ENCODE data around the gene MACF1. TPM values are rescaled to one million over a fixed set of nuclear protein-coding genes. Genes with fewer than 3 reads are reported as not detected.

The MACF1 gene
- total and polyA plus RNA-seq, 2 donors (not counting 1 experiment from before 2014, with no cell fraction given), result 64.1 to 159 TPM

- no peak overlapping the region for H3K27ac Mint-ChIP-seq
- no peaks in the 10 kb centered on the region for H3K4me1 ChIP-seq (ENCODE audit: control insufficient read depth in 2 of 2, insufficient read depth in 2 of 2, low read length in 2 of 2)
- CTCF ChIA-PET, result no interaction called here
- no peaks in the 10 kb centered on the region for H3K9me3 ChIP-seq (ENCODE audit: control extremely low read depth in 1 of 3, control insufficient read depth in 2 of 3, insufficient read depth in 1 of 3, low read length in 2 of 3)
- H4K20me1 ChIP-seq (ENCODE audit: control insufficient read depth, insufficient read depth, low read length, poor library complexity, severe bottlenecking), result no peaks in the 10 kb centered on the region
- no peaks in the 10 kb centered on the region for H3K79me2 ChIP-seq (ENCODE audit: control insufficient read depth, insufficient read depth, low read length)
- no peaks in the 10 kb centered on the region for H3K27me3 ChIP-seq (replicated peaks in 1 of 4; ENCODE audit: control extremely low read depth in 1 of 4, control insufficient read depth in 3 of 4, insufficient read depth in 4 of 4, low read length in 3 of 4)
- WGBS (ENCODE audit: insufficient coverage), result 98% methylated on average over 5 of the region's 5 CpGs
- POLR2A ChIA-PET, result no interaction called here
- intact Hi-C loops (cut with micrococcal nuclease), result no loop called here
- H3K4me2 ChIP-seq (replicated peaks; ENCODE audit: low read depth, low read length, poor library complexity, severe bottlenecking), result no peak overlapping the region
- no peaks in the 10 kb centered on the region for H3K4me1 Mint-ChIP-seq
- H2AFZ ChIP-seq (ENCODE audit: insufficient read depth, low read depth, low read length, poor library complexity, severe bottlenecking), result no peak overlapping the region
- no peak overlapping the region for H3K4me3 Mint-ChIP-seq
- peaks cover 4 to 94% of the 10 kb centered on the region in 2 experiments for H3K36me3 ChIP-seq (replicated peaks in 1 of 2; ENCODE audit: control extremely low read depth in 1 of 2, control insufficient read depth in 1 of 2, extremely low read depth in 1 of 2, insufficient read depth in 2 of 2, low read length in 1 of 2)
- no peak overlapping the region for H3K9ac ChIP-seq (ENCODE audit: low read length)
- no peak for TF ChIP-seq EZH2 (IDR thresholded peaks at IDR 0.05; ENCODE audit: borderline replicate concordance, insufficient read depth, low read depth, low read length, poor library complexity, severe bottlenecking)
- no peak for TF ChIP-seq CTCF (IDR thresholded peaks at IDR 0.05)
- no peaks in the 10 kb centered on the region for H3K9me3 Mint-ChIP-seq (ENCODE audit: insufficient read depth)
- no peaks in the 10 kb centered on the region for H3K27me3 Mint-ChIP-seq
- no peak for DNase-seq
- no peak overlapping the region for H3K27ac ChIP-seq (ENCODE audit: low read length in 2 of 2)
- ATAC-seq (ENCODE audit: low read depth), result no peak
- H3K4me3 ChIP-seq (ENCODE audit: control extremely low read depth in 1 of 5, extremely low read depth in 1 of 5, insufficient read depth in 1 of 5, low read depth in 2 of 5, low read length in 4 of 5), result no peak overlapping the region
Measured at GRCh38 chr1:39452540-39452939, 248.0 kb downstream of the MACF1 start.

- H3K27ac Mint-ChIP-seq, result no peak overlapping the region
- Histone ChIP-seq H3K9me3 (ENCODE audit: control extremely low read depth in 1 of 3, control insufficient read depth in 2 of 3, insufficient read depth in 1 of 3, low read length in 2 of 3) (no peaks in the 10 kb centered on the region), H4K20me1 (ENCODE audit: control insufficient read depth, insufficient read depth, low read length, poor library complexity, severe bottlenecking) (no peaks in the 10 kb centered on the region), H3K36me3 (replicated peaks in 1 of 2; ENCODE audit: control extremely low read depth in 1 of 2, control insufficient read depth in 1 of 2, extremely low read depth in 1 of 2, insufficient read depth in 2 of 2, low read length in 1 of 2) (peaks cover 5 to 94% of the 10 kb centered on the region in 2 experiments), H3K4me1 (ENCODE audit: control insufficient read depth in 2 of 2, insufficient read depth in 2 of 2, low read length in 2 of 2) (no peaks in the 10 kb centered on the region), H3K27me3 (replicated peaks in 1 of 4; ENCODE audit: control extremely low read depth in 1 of 4, control insufficient read depth in 3 of 4, insufficient read depth in 4 of 4, low read length in 3 of 4) (no peaks in the 10 kb centered on the region), H2AFZ (ENCODE audit: insufficient read depth, low read depth, low read length, poor library complexity, severe bottlenecking) (no peak overlapping the region), H3K79me2 (ENCODE audit: control insufficient read depth, insufficient read depth, low read length) (no peaks in the 10 kb centered on the region), H3K4me3 (ENCODE audit: control extremely low read depth in 1 of 5, extremely low read depth in 1 of 5, insufficient read depth in 1 of 5, low read depth in 2 of 5, low read length in 4 of 5) (no peak overlapping the region), H3K27ac (ENCODE audit: low read length in 2 of 2) (no peak overlapping the region), H3K9ac (ENCODE audit: low read length) (no peak overlapping the region), H3K4me2 (replicated peaks; ENCODE audit: low read depth, low read length, poor library complexity, severe bottlenecking) (no peak overlapping the region)
- POLR2A ChIA-PET, result no interaction called here
- no peak for TF ChIP-seq CTCF (IDR thresholded peaks at IDR 0.05)
- TF ChIP-seq EZH2 (IDR thresholded peaks at IDR 0.05; ENCODE audit: borderline replicate concordance, insufficient read depth, low read depth, low read length, poor library complexity, severe bottlenecking), result no peak
- no peaks in the 10 kb centered on the region for H3K9me3 Mint-ChIP-seq (ENCODE audit: insufficient read depth)
- ATAC-seq (ENCODE audit: low read depth) (no peak), DNase-seq (no peak)
- H3K4me1 Mint-ChIP-seq, result no peaks in the 10 kb centered on the region
- CTCF ChIA-PET, result no interaction called here
- WGBS (ENCODE audit: insufficient coverage), result no CpG with 5 or more reads among the region's 8 CpGs
- intact Hi-C loops (cut with micrococcal nuclease), result no loop called here
- H3K4me3 Mint-ChIP-seq, result no peak overlapping the region
- H3K27me3 Mint-ChIP-seq, result no peaks in the 10 kb centered on the region
Measured at GRCh38 chr1:39453603-39454002, 249.1 kb downstream of the MACF1 start.
